NCI-H526 (cell line): ENCODE data around the gene BHLHE23.
"Not testable (repeated sequence)": the region's sequence is repeated elsewhere in the genome, so short reads cannot be mapped to it uniquely, and the experiment has no call there.

Source experiments
- DNase-seq, 2 experiments: peaks; one replicate each; lab custom pipeline; 2025; lab: John Stamatoyannopoulos, UW

Gene BHLHE23

GRCh38 chr20:62960446-62961309, 46.1 kb downstream of the BHLHE23 start:
- DNase-seq: not testable (repeated sequence)

GRCh38 chr20:62959998-62960436, 46.7 kb downstream of the BHLHE23 start:
- DNase-seq: no peak

GRCh38 chr20:62959101-62959971, 47.4 kb downstream of the BHLHE23 start:
- DNase-seq: no peak

DNA sequence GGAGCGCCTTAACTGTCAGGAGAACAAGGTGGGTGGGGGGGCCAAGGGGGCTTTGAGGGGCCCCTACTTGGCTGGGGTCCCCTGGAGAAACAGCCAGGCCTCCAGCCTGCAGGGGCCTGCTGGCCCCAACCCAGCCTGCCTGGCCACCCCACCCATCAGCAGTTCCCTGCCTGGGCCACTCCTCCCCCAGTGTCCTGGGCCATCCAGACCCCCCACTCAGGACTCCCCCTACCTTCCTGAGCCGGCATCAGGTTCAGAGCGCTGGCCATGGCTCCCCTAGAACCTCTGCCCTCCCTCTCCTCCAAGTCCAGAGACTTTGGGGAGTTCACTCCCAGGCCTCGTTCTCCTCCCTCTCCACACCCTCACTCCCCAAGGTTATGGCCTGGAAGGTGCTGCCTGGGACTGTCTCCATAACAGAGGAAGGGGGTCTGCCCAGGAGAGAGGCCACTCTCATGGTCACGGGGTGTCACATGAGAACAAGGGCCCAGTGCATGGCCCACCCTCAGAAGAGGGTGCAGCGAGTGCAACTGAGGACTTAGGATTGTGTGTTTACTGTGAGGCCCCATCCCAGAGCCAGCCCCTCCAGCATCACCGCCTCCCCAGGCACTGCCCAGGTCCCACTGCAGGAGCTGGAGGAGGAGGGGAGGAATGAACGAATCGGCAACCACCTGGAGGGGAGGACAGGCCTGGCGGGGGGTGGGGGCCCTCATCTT, 48.2 kb downstream of the BHLHE23 start:
- no peak for DNase-seq

- no peak for DNase-seq
Measured at GRCh38 chr20:62957136-62958117, 49.3 kb downstream of the BHLHE23 start.

DNA sequence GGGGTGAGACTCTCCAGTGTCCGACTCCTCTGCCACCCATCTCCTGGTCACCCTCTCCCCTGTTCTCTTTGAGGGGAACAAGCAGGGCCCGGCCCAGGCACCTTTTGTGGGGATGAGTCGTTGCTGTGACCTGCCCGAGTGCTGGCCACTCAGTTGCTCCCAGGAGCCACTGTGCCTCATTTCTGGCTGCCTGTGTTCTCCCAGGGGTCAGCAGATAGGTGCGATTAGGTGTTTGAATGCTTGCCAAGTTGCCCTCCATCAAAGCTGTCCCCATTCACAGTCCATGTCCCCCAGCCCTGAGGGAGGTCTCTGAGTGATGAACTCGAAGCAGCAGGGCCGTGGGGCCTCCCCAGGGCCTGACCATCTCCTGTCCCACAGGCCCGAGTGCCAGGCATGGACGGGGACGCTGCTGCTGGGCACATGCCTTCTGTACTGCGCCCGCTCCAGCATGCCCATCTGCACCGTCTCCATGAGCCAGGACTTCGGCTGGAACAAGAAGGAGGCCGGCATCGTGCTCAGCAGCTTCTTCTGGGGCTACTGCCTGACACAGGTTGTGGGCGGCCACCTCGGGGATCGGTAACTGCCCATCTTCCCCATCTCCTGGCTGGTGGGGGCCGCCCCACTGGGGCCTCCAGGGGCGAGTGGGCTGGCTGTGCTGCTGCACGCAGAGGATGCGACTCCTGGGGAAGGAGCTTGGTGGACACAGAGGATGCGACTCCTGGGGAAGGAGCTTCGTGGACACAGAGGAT, 50.2 kb downstream of the BHLHE23 start:
- DNase-seq: no peak
